Vagina (tissue), 2 donors: ENCODE measurements around the gene OPN1SW.

Experiments used
- CTCF ChIP-seq, 3 experiments: fragments of 450-650 bp in 2 of 3; fragments of 200-600 bp in 1 of 3; sonication (generic) in 1 of 3; IDR thresholded peaks; one replicate each; pipeline ENCODE4 v1.5.1; 2017 to 2019; ENCODE audit warnings: antibody characterized with exemption in 3 of 3, mild to moderate bottlenecking in 2 of 3, moderate library complexity in 2 of 3
- POLR2A ChIP-seq, 2 donors: fragments of 450-650 bp; IDR thresholded peaks; one replicate each; pipeline ENCODE4 v1.6.1; 2017; ENCODE audit warnings: antibody characterized with exemption in 2 of 2, mild to moderate bottlenecking in 2 of 2, moderate library complexity in 2 of 2

- TF ChIP-seq CTCF (IDR thresholded peaks at IDR 0.05) (no peak), POLR2A (IDR thresholded peaks at IDR 0.05) (no peak)
Observed at GRCh38 chr7:128790315-128791041, 14.9 kb upstream of the OPN1SW start.
